Suppressor macrophage (primary cell): Measurements from ENCODE around the gene CENPH.
"Not testable (repeated sequence)": the region's sequence is repeated elsewhere in the genome, so short reads cannot be mapped to it uniquely, and the experiment has no call there.

Source experiments
- DNase-seq, 4 experiments: peaks; one replicate each; pipeline ENCODE4 v3.0.0-alpha.2; 2020 to 2022
- total RNA-seq, 17 experiments: gene quantifications; one replicate each; lab custom pipeline; 2026; ENCODE audit warnings: mixed read lengths in 6 of 17, inconsistent platforms in 3 of 17; lab: John Stamatoyannopoulos, UW

Gene CENPH, protein sequence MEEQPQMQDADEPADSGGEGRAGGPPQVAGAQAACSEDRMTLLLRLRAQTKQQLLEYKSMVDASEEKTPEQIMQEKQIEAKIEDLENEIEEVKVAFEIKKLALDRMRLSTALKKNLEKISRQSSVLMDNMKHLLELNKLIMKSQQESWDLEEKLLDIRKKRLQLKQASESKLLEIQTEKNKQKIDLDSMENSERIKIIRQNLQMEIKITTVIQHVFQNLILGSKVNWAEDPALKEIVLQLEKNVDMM
- total RNA-seq, result 4.9 to 17.8 (median 10.1) reads per million in 17 experiments

DNA sequence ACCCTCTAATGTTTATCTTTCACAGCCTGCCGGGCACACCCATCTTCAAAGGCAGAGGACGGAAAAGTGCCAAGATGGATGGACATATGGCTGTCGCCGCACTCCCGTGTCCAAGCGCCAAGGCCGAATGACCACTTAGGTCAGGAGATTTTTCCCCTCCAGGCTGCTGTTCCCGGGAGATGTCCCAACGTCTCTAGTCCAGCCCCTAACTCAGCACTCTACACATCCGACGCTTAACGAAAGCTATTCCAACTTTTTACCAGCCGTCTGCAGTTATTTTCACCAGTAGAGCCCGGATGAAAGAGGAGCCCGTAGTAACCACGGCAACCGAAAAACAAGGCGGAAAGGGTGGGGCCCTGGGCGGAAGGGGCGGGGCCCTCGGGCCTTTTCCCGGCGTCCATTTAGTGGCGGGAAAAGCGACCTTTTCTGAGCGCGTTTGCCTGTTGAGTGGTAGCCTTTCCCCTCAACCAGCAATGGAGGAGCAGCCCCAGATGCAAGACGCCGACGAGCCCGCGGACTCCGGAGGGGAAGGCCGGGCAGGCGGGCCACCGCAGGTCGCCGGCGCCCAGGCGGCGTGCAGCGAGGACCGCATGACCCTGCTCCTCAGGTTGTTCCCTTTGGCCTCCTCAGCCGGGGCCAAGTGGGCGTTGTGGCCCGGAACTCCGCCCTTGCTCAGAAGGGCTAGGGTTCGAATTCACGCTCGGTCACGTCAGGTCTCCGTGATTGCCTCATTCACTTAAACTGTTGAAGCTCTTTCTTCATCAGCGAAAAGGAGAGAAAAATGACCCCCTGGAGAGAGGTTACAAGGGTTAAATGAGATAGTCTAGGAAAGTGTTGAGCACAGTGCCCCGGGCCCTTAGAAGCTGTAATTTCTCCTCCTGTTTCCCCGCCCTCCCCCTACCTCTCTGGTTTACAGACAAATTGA, at the start of gene CENPH:
TSS of gene CENPH (plus strand) at position 422 of the 925 bp plus-strand sequence. CDS start at position 474, 52 bp downstream.
- DNase-seq, result peak; percentile 93 to 96 (median 94)

DNA sequence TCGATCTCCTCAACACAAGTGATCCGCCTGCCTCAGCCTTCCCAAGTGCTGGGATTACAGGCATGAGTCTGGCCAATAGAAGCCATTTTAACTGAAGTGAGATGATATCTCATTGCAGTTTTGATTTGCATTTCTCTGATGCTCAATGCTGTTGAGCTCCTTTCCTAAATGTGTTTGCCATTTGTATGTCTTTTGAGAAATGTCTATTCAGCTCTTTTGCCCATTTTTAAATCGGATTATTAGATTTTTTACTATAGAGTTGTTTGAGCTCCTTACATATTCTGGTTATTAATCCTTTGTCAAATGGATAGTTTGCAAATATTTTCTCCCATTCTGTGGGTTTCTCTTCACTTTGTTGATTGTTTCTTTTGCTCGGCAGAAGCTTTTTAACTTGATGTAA, 49.1 kb upstream of the CENPH start:
- DNase-seq, result not testable (repeated sequence)

DNA sequence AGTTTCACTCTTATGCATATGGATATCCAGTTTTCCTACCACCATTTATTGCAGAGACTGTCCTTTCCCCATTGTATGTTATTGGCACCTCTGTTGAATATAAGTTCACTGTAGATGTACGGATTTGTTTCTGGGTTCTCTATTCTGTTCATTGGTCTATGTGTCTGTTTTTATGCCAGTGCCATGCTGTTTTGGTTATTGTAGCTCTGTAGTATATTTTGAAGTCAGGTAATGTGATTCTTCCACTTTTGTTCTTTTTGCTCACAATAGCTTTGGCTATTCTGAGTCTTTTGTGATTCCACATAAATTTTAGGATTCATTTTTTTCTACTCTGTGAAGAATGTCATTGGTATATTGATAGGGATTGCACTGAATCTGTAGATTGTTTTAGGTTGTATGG, 48.6 kb upstream of the CENPH start:
- DNase-seq, result no peak

DNA sequence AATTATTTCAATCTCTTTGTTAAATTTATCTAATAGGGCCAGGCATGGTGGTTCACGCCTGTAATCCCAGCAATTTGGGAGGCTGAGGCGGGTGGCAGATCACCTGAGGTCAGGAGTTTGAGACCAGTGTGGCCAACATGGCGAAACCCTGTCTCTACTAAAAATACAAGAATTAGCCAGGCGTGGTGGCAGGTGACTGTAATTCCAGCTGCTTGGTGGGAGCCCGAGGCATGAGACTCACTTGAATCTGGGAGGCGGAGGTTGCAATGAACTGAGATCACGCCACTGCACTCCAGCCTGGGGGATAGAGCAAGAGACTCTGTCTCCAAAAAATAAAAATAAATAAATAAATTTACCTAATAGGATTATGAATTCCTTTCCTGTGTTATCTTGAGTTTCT, 40.8 kb upstream of the CENPH start:
- DNase-seq, result not testable (repeated sequence)

DNA sequence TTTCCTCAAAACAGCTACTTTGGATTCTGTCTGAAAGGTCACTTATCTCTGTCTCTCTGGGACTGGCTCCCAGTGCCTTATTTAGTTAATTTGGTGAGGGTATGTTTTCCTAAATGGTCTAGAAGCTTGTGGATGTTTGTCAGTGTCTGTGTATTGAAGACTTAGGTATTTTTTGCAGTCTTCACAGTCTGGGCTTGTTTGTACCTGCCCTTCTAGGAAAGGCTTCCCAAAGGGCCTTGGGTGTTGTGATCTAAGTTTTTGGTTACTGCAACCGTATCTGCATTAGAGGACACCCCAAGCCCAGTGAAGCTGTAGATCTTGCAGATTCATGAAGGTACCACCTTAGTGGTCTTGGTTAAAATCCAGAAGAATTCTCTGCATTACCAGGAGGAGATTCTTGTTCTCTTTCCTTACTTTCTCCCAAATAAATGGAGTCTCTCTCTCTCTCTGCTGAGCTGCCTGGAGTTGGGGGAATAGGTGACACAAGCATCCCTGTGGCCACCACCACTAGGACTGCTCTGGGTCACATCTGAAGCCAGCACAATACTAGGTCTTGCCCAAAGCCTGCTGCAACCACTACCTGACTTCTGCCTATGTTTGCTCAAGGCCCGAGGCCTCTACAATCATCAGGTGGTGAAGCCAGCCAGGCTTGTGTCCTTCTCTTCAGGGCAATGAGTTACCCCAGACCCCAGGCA, 40.3 kb upstream of the CENPH start:
- no peak for DNase-seq

DNA sequence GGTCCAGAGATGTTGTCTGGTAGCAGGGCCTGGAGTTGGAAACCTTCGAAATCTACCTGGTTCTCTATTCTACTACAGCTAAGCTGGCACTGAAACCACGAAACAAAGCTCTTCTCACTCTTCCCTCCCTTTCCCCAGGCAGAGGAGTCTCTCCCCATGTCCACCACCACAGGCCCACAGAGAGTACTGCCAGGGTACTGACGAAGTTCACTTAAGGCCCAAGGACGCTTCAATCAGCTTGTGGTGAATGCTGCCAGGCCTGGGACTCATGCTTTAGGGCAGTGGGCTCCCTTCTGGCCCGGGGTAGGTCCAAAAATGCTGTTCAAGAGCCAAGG, 39.7 kb upstream of the CENPH start:
- DNase-seq, result no peak

DNA sequence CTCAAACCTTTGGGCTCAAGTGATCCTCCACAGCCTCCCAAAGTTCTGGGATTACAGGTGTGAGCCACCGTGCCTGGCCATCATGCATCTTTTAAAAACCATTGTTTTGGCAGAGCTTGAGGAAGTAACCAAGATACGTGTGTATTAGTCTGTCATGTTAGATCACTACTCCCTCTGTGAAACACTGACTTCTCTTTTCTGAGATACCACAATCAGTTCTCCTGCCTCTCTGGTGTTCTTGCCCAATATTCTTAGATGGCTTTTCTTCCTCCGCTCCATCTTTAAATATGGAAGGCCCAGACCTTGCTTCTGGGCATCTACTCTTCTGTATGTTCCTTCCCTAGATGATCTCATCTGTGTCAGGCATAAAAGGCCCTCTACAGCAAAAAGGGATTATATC, 36.7 kb upstream of the CENPH start:
- DNase-seq, result peak; percentile 22 to 73 (median 56)

DNA sequence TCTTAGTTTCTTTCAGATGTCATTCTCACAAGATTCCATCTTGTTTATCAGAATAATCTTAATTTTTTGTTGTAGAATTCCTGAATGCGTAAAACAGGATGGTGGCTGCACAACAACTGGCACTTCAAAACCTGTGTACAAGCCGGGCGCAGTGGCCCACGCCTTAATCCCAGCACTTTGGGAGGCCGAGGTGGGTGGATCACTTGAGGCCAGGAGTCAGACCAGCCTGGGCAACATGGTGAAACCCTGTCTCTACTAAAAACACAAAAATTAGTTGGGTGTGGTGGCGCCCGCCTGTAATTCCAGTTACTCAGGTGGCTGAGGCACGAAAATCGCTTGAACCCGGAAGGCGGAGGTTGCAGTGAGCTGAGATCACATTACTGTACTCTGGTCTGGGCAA, 32.9 kb upstream of the CENPH start:
- no peak for DNase-seq

DNA sequence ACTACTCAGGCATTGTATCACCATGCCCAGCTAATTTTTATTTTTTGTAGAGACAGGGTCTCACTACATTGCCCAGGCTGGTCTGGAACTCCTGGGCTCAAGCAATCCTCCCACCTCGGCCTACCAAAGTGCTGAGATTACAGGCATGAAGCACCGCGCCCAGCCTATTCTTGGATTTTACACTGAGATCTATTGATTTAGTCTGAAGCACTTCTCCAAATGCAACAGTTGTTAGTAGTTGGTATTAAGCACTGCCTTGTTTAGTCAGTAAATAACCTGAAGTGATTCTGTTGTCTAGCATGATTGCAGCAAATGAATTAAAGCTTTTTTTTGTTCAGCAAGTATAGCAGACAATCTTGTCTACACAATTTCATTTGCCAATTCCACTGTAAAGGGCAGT, 31.3 kb upstream of the CENPH start:
- no peak for DNase-seq

DNA sequence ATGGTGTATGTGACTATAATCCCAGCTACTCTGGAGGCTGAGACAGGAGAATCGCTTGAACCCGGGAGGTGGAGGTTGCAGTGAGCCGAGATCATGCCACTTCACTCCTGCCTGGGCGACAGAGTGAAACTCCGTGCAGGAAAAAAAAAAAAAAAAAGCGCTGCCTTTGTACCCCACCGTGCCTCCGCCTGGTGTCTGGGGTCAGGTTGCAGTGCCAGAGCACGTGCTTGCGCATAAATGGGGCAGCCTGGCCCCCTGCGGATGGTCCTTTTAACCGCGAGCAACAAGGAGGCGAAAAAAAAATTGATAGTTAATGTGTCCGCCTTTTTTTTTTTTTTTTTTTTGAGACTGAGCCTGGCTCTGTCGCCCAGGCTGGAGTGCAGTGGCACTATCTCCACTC, 28.7 kb upstream of the CENPH start:
- no peak for DNase-seq

DNA sequence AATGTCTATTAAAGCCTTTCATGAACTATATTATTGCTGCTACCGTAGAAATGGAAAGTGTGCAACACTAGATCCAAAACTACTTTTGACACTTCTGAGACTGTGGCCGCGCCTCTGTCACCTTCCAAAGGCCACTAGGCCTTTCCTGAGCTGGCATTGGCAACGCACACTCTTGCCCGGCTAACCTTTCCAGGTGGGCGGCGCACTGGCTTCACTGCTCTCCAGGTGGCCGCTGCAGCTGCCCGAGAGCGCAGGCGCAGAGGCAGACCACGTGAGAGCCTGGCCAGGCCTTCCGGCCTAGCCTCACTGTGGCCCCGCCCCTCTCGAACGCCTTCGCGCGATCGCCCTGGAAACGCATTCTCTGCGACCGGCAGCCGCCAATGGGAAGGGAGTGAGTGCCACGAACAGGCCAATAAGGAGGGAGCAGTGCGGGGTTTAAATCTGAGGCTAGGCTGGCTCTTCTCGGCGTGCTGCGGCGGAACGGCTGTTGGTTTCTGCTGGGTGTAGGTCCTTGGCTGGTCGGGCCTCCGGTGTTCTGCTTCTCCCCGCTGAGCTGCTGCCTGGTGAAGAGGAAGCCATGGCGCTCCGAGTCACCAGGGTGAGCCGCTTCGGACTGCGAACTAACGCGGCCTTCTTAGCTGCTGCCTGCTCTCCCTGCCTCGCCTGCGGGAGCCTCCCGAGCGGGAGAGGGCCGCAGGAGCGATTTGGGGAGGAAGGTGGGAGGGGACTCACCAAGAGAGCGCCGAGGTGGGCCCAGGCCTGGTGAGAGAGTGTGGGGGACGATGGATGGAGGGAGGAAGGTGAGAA, 22.5 kb upstream of the CENPH start, which contains the start of gene CCNB1:
TSS of gene CCNB1 (plus strand) at position 465 of the 807 bp plus-strand sequence. CDS start at position 578, 113 bp downstream.
- peak; percentile 98 to 99 (median 98) for DNase-seq

DNA sequence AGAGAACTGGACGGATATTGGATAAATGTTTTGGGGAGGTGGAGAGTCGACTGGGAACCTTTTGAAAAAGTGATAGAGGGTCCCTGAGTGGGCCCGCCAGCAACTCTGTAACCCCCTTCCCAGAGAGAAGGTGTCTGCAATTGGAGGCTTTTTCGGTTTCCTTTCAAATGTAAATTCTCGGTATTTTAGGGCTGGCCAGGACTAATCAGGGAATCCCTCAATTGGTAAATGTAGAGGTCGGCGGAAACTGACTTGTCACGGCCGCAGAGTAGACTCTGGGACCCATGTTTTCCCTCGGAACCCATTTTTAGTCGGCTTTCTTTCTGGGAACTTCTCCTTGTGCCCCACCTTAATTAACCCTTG, 21.9 kb upstream of the CENPH start:
- DNase-seq, result peak in 2 of 4 experiments; percentile 3 to 11

DNA sequence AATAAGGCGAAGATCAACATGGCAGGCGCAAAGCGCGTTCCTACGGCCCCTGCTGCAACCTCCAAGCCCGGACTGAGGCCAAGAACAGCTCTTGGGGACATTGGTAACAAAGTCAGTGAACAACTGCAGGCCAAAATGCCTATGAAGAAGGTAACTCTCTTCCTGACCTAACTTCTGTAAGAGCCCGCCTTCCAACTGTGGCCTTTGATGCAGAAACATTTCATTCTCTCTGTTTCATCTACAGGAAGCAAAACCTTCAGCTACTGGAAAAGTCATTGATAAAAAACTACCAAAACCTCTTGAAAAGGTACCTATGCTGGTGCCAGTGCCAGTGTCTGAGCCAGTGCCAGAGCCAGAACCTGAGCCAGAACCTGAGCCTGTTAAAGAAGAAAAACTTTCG, 21.5 kb upstream of the CENPH start:
- no peak for DNase-seq

DNA sequence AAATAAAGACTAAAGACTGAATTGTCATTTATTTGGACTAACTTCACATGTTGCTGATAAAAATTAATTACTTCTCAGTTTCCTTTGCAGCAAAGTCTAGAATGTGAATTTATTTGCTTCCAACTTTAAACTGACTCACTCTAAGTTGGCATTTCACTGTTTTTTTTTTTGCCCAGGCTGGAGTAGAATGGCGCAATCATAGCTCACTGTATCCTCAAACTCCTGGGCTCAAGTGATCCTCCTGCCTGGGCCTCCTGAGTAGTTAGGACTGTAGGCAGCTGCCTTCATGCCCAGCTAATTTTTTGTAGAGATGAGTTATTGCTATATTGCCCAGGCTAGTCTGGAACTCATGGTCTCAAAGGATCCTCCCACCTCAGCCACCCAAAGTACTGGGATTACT, 18.9 kb upstream of the CENPH start:
- no peak for DNase-seq

DNA sequence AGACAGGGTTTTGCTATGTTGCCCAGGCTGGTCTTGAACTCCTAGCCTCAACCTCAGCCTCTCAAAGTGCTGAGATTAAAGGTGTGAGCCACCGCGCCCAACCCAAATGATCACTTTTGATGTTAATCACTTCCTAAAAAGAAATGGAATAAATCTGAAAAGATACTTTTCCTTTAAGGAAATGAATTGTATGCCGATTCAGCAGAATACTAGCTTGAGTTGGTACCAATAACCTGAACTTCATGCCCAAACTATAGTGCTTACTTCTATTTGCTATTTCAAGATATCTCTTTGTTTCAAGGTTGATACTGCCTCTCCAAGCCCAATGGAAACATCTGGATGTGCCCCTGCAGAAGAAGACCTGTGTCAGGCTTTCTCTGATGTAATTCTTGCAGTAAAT, 18.4 kb upstream of the CENPH start:
- DNase-seq, result no peak

DNA sequence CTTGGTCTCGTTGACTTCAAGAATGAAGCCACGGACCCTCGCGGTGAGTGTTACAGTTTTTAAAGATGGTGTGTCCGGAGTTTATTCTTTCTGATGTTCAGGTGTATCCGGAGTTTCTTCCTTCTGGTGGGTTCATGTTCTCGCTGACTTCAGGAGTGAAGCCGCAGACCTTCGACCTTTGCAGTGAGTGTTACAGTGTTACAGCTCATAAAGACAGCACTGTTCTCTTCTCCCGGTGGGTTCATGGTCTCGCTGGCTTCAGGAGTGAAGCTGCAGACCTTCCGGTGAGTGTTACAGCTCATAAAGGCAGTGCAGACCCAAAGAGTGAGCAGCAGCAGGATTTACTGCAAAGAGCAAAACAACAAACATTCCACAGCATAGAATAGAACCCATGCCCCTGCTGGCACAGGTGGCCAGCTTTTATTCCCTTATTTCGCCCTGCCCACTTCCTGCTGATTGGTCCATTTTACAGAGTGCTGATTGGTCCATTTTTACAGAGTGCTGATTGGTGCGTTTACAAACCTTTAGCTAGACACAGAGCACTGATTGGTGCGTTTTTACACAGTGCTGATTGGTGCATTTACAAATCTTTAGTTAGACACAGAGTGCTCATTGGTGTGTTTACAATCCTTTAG, 7.6 kb upstream of the CENPH start:
- not testable (repeated sequence) for DNase-seq

DNA sequence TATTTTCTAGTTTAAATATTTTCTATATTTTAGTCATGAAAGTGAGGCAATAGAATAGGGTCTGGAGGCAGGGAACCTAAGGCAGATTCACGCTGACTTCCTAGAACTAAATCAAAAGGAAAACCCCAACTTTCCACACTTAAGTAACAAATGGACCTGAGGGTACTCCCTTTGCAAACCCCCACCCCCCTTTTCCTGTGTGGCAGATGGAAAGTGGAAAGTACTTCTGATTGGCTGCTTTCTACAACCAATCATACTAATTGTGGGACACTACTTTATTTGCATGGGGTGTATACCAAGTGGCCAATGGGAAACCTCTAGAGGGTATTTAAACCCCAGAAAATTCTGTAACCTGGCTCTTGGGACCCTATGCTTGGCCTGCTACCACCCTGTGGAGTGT, 4.8 kb upstream of the CENPH start:
- no peak for DNase-seq

DNA sequence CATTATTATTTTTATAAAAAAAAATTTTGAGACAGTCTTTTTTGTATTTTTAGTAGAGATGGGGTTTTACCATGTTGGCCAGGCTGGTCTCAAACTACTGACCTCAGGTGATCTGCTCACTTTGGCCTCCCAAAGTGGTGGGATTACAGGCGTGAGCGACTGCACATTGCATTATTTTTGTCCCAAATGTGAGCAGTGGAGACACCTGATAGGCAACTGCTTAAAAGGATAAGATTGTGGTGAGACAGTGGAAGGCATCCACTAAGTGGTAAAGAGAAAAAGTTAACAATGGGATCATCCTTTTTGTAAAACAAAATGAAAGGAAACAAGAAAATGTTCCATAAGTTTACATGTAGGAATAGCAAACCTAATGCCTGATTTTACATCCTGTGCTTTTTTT, 2.0 kb upstream of the CENPH start:
- no peak for DNase-seq

DNA sequence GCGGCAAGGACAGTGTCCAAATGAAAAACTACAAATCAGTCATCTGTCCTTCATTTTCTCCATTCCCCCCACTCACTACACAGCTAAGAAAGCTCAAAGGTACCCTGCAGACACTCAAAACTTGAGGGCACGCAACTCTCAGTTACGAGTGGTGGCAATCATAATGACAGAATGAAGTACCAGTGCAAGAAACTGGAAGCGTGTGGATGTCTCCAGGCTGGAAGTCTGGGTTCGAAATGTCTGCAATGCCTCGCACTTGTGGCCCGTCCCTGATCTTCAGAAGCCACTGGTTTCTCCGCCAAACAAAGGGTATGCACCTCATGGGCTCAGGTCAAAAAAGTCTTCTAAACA, 597 bp upstream of the CENPH start:
- no peak for DNase-seq

DNA sequence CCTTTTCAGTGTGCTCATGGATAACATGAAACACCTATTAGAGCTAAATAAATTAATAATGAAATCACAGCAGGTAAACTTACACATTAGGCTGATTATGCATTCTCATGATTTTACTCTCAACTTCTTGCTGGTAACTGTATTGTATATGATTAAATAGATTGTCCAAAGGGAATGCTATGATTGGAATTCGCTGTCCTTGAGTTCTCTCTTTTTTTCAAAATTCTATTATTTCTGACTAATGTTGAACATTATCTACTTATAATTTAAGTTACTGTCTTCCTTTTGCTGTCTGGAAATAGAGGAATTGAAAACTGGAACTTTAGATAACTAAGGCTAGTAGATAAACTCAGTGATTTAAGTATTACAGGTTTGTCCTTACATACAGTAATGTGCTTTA, 13.1 kb downstream of the CENPH start:
- DNase-seq, result no peak

DNA sequence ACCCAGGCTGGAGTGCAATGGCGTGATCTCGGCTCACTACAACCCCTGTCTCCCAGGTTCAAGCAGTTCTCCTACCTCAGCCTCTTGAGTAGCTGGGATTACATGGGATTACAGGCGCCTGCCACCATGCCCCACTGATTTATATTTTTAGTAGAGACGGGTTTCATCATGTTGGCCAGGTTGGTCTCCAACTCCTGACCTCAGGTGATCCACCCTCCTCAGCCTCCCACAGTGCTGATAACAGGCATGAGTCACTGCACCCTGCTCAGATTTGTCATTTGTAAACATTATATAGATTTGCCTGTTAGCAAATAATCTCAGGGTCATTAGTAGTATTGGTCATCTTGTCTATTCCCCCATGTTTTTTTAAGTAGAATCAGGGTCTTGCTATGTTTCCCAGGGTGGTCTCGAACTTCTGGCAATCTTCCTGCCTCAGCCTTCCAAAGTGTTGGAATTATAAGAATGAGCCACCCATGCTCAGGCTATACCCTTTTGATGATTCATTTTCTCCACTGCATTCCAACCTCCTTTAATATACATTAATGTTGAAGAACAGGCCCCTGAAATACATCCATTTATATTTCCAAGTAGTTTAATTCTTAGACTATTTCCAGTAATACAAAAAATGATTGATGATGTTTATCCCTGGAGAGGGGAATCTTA, 17.3 kb downstream of the CENPH start:
- no peak for DNase-seq

DNA sequence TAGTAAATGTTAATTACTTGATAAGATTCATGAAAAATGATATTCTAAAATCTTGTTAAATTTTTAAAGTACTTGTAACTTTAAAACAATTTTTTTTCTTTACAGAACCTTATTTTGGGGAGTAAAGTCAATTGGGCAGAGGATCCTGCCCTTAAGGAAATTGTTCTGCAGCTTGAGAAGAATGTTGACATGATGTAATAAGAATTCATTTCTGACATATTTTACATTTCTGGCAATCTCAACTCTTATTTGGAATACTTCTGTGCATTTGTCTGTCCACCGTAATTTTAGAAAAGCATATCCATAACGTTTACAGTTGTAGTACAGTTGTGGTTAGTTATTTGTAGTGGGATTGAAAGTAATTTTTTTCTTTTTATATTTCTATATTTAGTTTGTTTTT, 20.2 kb downstream of the CENPH start:
- DNase-seq, result no peak
